ENCODE data around the gene SPRN. TPM values are rescaled to one million over a fixed set of nuclear protein-coding genes. Genes with fewer than 3 reads are reported as not detected.
"Not testable (repeated sequence)": the region's sequence is repeated elsewhere in the genome, so short reads cannot be mapped to it uniquely, and the experiment has no call there.

The SPRN gene
- total RNA-seq, 1 experiment from 2014 or later, result not detected

- ChIA-PET CTCF (no interaction called here), POLR2A (ENCODE audit: unreplicated experiment) (interaction anchor here (0.6 kb wide), 1 partner anchor 209 kb away, joined by 3 read pairs; no protein-coding TSS in a partner anchor)
- Histone ChIP-seq H3K4me1 (replicated peaks; ENCODE audit: insufficient read depth) (peaks cover 1% of the 10 kb centered on the region; the same call in 1 of the 2 replicates), H3K4me2 (no peak overlapping the region), H3K9me2 (ENCODE audit: insufficient read depth) (no peaks in the 10 kb centered on the region), H3K27ac (no peak overlapping the region), H3F3A (ENCODE audit: insufficient read depth, low read depth) (peaks cover 15% of the 10 kb centered on the region; the same call in 1 of the 2 replicates), H3K4me3 (no peak overlapping the region), H3K79me2 (ENCODE audit: low read depth) (no peaks in the 10 kb centered on the region), H3K27me3 (ENCODE audit: insufficient read depth, low read depth) (no peaks in the 10 kb centered on the region), H3K36me3 (ENCODE audit: low read depth) (no peaks in the 10 kb centered on the region), H4K20me1 (ENCODE audit: insufficient read depth) (no peaks in the 10 kb centered on the region), H3K9me3 (ENCODE audit: insufficient read depth, low read depth) (no peaks in the 10 kb centered on the region), H2AFZ (no peak overlapping the region)
- intact Hi-C loops (cut with micrococcal nuclease; ENCODE audit: unreplicated experiment), result no loop called here
- no peak for DNase-seq
- TF ChIP-seq EZH2 (IDR thresholded peaks at IDR 0.05; ENCODE audit: low read depth), result no peak
- TF ChIP-seq, protein P1, sequence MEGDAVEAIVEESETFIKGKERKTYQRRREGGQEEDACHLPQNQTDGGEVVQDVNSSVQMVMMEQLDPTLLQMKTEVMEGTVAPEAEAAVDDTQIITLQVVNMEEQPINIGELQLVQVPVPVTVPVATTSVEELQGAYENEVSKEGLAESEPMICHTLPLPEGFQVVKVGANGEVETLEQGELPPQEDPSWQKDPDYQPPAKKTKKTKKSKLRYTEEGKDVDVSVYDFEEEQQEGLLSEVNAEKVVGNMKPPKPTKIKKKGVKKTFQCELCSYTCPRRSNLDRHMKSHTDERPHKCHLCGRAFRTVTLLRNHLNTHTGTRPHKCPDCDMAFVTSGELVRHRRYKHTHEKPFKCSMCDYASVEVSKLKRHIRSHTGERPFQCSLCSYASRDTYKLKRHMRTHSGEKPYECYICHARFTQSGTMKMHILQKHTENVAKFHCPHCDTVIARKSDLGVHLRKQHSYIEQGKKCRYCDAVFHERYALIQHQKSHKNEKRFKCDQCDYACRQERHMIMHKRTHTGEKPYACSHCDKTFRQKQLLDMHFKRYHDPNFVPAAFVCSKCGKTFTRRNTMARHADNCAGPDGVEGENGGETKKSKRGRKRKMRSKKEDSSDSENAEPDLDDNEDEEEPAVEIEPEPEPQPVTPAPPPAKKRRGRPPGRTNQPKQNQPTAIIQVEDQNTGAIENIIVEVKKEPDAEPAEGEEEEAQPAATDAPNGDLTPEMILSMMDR (conservative IDR thresholded peaks at IDR 0.05), result no peak
- BruUV-seq (replicated peaks), result no TSS peak
Observed at GRCh38 chr10:133388236-133388972, 36.0 kb downstream of the SPRN start.

GRCh38 chr10:133386951-133387350 lies 37.5 kb downstream of the SPRN start:
- H3K27ac ChIP-seq; POLR2A ChIA-PET (ENCODE audit: unreplicated experiment); BruUV-seq (replicated peaks); H2AFZ ChIP-seq; H3F3A ChIP-seq (ENCODE audit: insufficient read depth, low read depth); H3K4me3 ChIP-seq; H4K20me1 ChIP-seq (ENCODE audit: insufficient read depth); H3K79me2 ChIP-seq (ENCODE audit: low read depth); H3K9me2 ChIP-seq (ENCODE audit: insufficient read depth); H3K36me3 ChIP-seq (ENCODE audit: low read depth); CTCF ChIA-PET; H3K4me2 ChIP-seq; intact Hi-C loops (cut with micrococcal nuclease; ENCODE audit: unreplicated experiment); H3K27me3 ChIP-seq (ENCODE audit: insufficient read depth, low read depth); H3K9me3 ChIP-seq (ENCODE audit: insufficient read depth, low read depth); H3K4me1 ChIP-seq (replicated peaks; ENCODE audit: insufficient read depth); DNase-seq: not testable (repeated sequence)

- TF ChIP-seq, protein P1 (conservative IDR thresholded peaks at IDR 0.05), result no peak
- TF ChIP-seq EZH2 (IDR thresholded peaks at IDR 0.05; ENCODE audit: low read depth), result no peak
- Histone ChIP-seq H3K9me3 (ENCODE audit: insufficient read depth, low read depth) (no peaks in the 10 kb centered on the region), H3K36me3 (ENCODE audit: low read depth) (no peaks in the 10 kb centered on the region), H3K27me3 (ENCODE audit: insufficient read depth, low read depth) (no peaks in the 10 kb centered on the region), H3K9me2 (ENCODE audit: insufficient read depth) (no peaks in the 10 kb centered on the region), H4K20me1 (ENCODE audit: insufficient read depth) (no peaks in the 10 kb centered on the region), H3K4me2 (no peak overlapping the region), H3K27ac (no peak overlapping the region), H3K79me2 (ENCODE audit: low read depth) (no peaks in the 10 kb centered on the region), H2AFZ (no peak overlapping the region), H3K4me3 (no peak overlapping the region), H3F3A (ENCODE audit: insufficient read depth, low read depth) (peaks cover 6% of the 10 kb centered on the region; the same call in 1 of the 2 replicates), H3K4me1 (replicated peaks; ENCODE audit: insufficient read depth) (no peaks in the 10 kb centered on the region)
- POLR2A ChIA-PET (ENCODE audit: unreplicated experiment), result no interaction called here
- no TSS peak for BruUV-seq (replicated peaks)
- DNase-seq, result no peak
- intact Hi-C loops (cut with micrococcal nuclease; ENCODE audit: unreplicated experiment), result no loop called here
- CTCF ChIA-PET, result no interaction called here
Observed at GRCh38 chr10:133385214-133385613, 39.2 kb downstream of the SPRN start.

- Histone ChIP-seq H2AFZ (no peak overlapping the region), H3K36me3 (ENCODE audit: low read depth) (no peaks in the 10 kb centered on the region), H3K4me2 (no peak overlapping the region), H3F3A (ENCODE audit: insufficient read depth, low read depth) (0 out of 2 replicates have a peak, but pooled peaks cover 2% of the 10 kb centered on the region), H3K79me2 (ENCODE audit: low read depth) (no peaks in the 10 kb centered on the region), H3K9me3 (ENCODE audit: insufficient read depth, low read depth) (no peaks in the 10 kb centered on the region), H3K27me3 (ENCODE audit: insufficient read depth, low read depth) (no peaks in the 10 kb centered on the region), H3K4me1 (replicated peaks; ENCODE audit: insufficient read depth) (no peaks in the 10 kb centered on the region), H4K20me1 (ENCODE audit: insufficient read depth) (no peaks in the 10 kb centered on the region), H3K27ac (no peak overlapping the region), H3K4me3 (no peak overlapping the region), H3K9me2 (ENCODE audit: insufficient read depth) (no peaks in the 10 kb centered on the region)
- no peak for DNase-seq
- intact Hi-C loops (cut with micrococcal nuclease; ENCODE audit: unreplicated experiment), result no loop called here
- ChIA-PET POLR2A (ENCODE audit: unreplicated experiment) (no interaction called here), CTCF (no interaction called here)
- TF ChIP-seq, protein P1 (conservative IDR thresholded peaks at IDR 0.05), result no peak
- TF ChIP-seq EZH2 (IDR thresholded peaks at IDR 0.05; ENCODE audit: low read depth), result no peak
- no TSS peak for BruUV-seq (replicated peaks)
Observed at GRCh38 chr10:133384071-133384470, 40.4 kb downstream of the SPRN start.

Measured in PC-9 (cell line).